Suprapubic skin (tissue), 4 donors: ENCODE measurements around the gene TRAPPC3. TPM values are rescaled to one million over a fixed set of nuclear protein-coding genes. Genes with fewer than 3 reads are reported as not detected.

Experiments
- DNase-seq, 2 donors: peaks; one replicate each; pipeline ENCODE4 v3.0.0-alpha.2; 2019; ENCODE audit warnings: low spot score in 2 of 2
- H3K27ac ChIP-seq: fragments of 200-600 bp; sonication (generic); one replicate; pipeline ENCODE4 v1.5.1; 2019
- H3K27me3 ChIP-seq: fragments of 200-600 bp; sonication (generic); one replicate; pipeline ENCODE4 v1.5.1; 2019
- H3K36me3 ChIP-seq: fragments of 200-600 bp; sonication (generic); one replicate; pipeline ENCODE4 v1.5.1; 2019
- H3K4me1 ChIP-seq: fragments of 200-600 bp; sonication (generic); one replicate; pipeline ENCODE4 v1.5.1; 2019
- H3K4me3 ChIP-seq: fragments of 200-600 bp; sonication (generic); one replicate; pipeline ENCODE4 v1.5.1; 2019; ENCODE audit warnings: mild to moderate bottlenecking
- H3K9me3 ChIP-seq: fragments of 200-600 bp; sonication (generic); one replicate; pipeline ENCODE4 v1.5.1; 2019
- CTCF ChIP-seq, 2 donors: fragments of 200-600 bp in 1 of 2; fragments of 450-650 bp in 1 of 2; sonication (generic) in 1 of 2; IDR thresholded peaks; one replicate each; pipeline ENCODE4 v1.5.1; 2016 to 2019; ENCODE audit warnings: antibody characterized with exemption in 2 of 2, mild to moderate bottlenecking in 1 of 2, moderate library complexity in 1 of 2
- EP300 ChIP-seq: sonication (generic); formaldehyde crosslinking; IDR thresholded peaks from one replicate; pipeline ENCODE4 v1.6.1; 2017; ENCODE audit warnings: antibody characterized with exemption
- POLR2A ChIP-seq, 2 donors: fragments of 450-650 bp; IDR thresholded peaks; one replicate each; pipeline ENCODE4 v1.6.1; 2017; ENCODE audit warnings: antibody characterized with exemption in 2 of 2, mild to moderate bottlenecking in 2 of 2, moderate library complexity in 2 of 2
- POLR2AphosphoS5 ChIP-seq, 3 donors: sonication (generic); formaldehyde crosslinking; IDR thresholded peaks; one replicate each; pipeline ENCODE4 v1.6.1; 2017; ENCODE audit warnings: antibody characterized with exemption in 3 of 3
- WGBS: methylation state at CpG from one replicate; pipeline ENCODE4 v1.1.5; 2018; 5-methylcytosine and 5-hydroxymethylcytosine counted together
- total RNA-seq, 4 donors: library from RNA; depleted of rRNA; stranded (reverse); fragments of >200 nt; gene quantifications; one replicate each; pipeline ENCODE4 v1.1.0, GENCODE V29; 2016

Gene TRAPPC3
- total RNA-seq, 4 donors from 2014 or later, result 68.7 to 111 (median 97.5) TPM

GRCh38 chr1:36172017-36172747 is 22.9 kb upstream of the TRAPPC3 start:
- H3K9me3 ChIP-seq, result no peaks in the 10 kb centered on the region
- no peak overlapping the region for H3K27ac ChIP-seq
- 92% methylated on average over 20 of the region's 21 CpGs for WGBS
- DNase-seq, result no peak
- peaks cover 27% of the 10 kb centered on the region for H3K4me1 ChIP-seq
- no peaks in the 10 kb centered on the region for H3K27me3 ChIP-seq
- H3K36me3 ChIP-seq, result peaks cover 64% of the 10 kb centered on the region
- H3K4me3 ChIP-seq, result no peak overlapping the region
- TF ChIP-seq CTCF (IDR thresholded peaks at IDR 0.05) (no peak), POLR2AphosphoS5 (IDR thresholded peaks at IDR 0.05) (no peak), EP300 (no peak), POLR2A (IDR thresholded peaks at IDR 0.05) (no peak)

GRCh38 chr1:36170643-36171412 is 21.5 kb upstream of the TRAPPC3 start:
- no peak overlapping the region for H3K4me3 ChIP-seq
- H3K27me3 ChIP-seq, result no peaks in the 10 kb centered on the region
- TF ChIP-seq EP300 (no peak), POLR2AphosphoS5 (IDR thresholded peaks at IDR 0.05) (no peak), CTCF (IDR thresholded peaks at IDR 0.05) (no peak), POLR2A (IDR thresholded peaks at IDR 0.05) (no peak)
- peaks cover 50% of the 10 kb centered on the region for H3K36me3 ChIP-seq
- peaks cover 40% of the 10 kb centered on the region for H3K4me1 ChIP-seq
- 73% methylated on average over 6 of the region's 12 CpGs for WGBS
- no peaks in the 10 kb centered on the region for H3K9me3 ChIP-seq
- no peak overlapping the region for H3K27ac ChIP-seq
- no peak for DNase-seq

DNA sequence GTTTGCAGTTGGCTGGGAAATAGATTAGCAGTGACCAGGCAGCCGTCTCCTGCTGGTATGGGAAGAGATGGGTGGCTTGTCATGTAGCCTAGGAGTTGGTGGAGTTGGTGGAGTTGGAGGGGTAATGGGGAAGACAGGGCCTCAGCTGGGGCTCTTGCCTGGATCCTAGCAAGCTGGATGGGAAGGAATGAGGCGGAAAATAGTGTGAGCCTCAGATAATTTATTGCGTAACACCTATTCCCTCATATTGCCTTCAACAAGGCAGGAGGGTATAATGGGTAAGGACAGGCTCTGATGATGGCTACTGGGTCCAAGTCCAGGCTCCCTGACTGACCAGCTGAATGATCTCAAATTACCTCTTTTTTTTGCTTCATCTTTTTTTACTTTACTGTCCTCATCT is 19.2 kb upstream of the TRAPPC3 start:
- no peak for DNase-seq
- WGBS, result 86% methylated on average over 3 of the region's 3 CpGs
- Histone ChIP-seq H3K4me3 (no peak overlapping the region), H3K4me1 (peaks cover 52% of the 10 kb centered on the region), H3K9me3 (no peaks in the 10 kb centered on the region), H3K36me3 (peaks cover 27% of the 10 kb centered on the region), H3K27me3 (no peaks in the 10 kb centered on the region), H3K27ac (no peak overlapping the region)
- no peak for TF ChIP-seq POLR2A (IDR thresholded peaks at IDR 0.05)
- TF ChIP-seq CTCF (IDR thresholded peaks at IDR 0.05), result no peak
- TF ChIP-seq POLR2AphosphoS5 (IDR thresholded peaks at IDR 0.05), result no peak
- TF ChIP-seq EP300, result no peak

DNA sequence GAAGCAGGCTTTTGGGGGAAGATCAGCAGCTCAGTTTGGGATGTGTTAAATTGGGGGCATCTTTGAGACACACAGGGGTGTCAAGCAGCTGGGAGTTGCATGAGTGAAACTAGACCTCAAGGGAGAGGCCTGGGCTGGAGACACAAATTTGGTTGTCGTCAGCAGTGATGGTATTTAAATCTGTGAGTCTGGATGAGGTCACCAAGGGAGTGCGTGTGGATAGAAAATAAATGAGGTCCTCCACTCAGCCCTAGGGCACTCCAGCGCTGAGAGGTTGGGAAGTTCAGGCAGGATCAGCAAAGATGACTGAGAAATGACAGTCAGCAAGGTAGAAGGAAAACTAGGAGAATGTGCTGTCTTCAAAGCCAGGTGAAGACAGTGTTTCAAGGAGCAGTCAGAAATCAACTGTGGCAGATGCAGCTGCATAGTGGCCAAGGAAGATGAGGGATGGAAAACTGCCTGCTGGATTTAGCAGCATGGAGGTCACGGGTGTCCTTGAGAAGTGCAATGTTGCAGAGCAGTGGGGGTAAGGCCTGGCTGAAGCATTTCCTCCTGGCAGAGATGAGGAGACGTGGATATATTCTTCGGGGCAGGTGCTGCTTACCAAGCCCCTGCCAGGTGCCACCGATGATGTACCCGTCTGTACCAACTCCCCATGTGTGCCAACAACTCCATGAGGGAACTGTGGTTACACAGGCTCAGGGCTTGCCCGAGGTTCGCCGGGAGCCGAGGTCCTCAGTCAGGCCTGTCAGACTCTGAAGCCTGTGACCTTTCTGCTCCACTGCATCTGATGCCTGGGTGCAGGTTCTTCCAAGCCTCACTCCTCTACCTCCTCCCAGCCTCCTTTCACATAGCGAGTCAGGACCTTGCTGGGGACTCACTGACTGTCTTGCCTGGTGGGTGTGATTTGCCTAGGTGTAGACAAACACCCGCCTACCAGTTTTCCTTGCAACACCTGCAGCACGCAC is 17.9 kb upstream of the TRAPPC3 start:
- Histone ChIP-seq H3K27ac (peak overlapping the region; percentile 2), H3K9me3 (no peaks in the 10 kb centered on the region), H3K36me3 (peaks cover 14% of the 10 kb centered on the region), H3K27me3 (no peaks in the 10 kb centered on the region), H3K4me3 (no peak overlapping the region), H3K4me1 (peaks cover 64% of the 10 kb centered on the region)
- DNase-seq, result no peak
- TF ChIP-seq EP300 (no peak), CTCF (IDR thresholded peaks at IDR 0.05) (no peak), POLR2A (IDR thresholded peaks at IDR 0.05) (no peak), POLR2AphosphoS5 (IDR thresholded peaks at IDR 0.05) (no peak)
- WGBS, result 67% methylated on average over 15 of the region's 15 CpGs
